NCI-H2196 treated with DMSO at 0.1 percent for 48 hours (cell line): ENCODE data around the gene DEFB131B.
"Not testable (repeated sequence)": the region's sequence is repeated elsewhere in the genome, so short reads cannot be mapped to it uniquely, and the experiment has no call there.

Experiments used
- DNase-seq: peaks from one replicate; lab custom pipeline; 2025; ENCODE audit not compliant: unreplicated experiment; lab: John Stamatoyannopoulos, UW

The DEFB131B gene

GRCh38 chr11:71878059-71878458 lies at the start of gene DEFB131B:
Gene DEFB131B (plus strand): TSS chr11:71878453. CDS start chr11:71878453, 0 bp downstream.
- DNase-seq = not testable (repeated sequence)

GRCh38 chr11:71829247-71829646 lies 49.0 kb upstream of the DEFB131B start:
- DNase-seq = not testable (repeated sequence)

GRCh38 chr11:71829686-71830085 lies 48.6 kb upstream of the DEFB131B start:
- not testable (repeated sequence) for DNase-seq

- not testable (repeated sequence) for DNase-seq
These were observed 45.4 kb upstream of the DEFB131B start, which contains the start of gene DEFB108B for GRCh38 chr11:71832811-71833210. Gene DEFB108B (plus strand): TSS chr11:71833200. CDS start chr11:71833200, 0 bp downstream.

GRCh38 chr11:71842720-71843119 lies 35.5 kb upstream of the DEFB131B start:
- not testable (repeated sequence) for DNase-seq

GRCh38 chr11:71843355-71843754 lies 34.9 kb upstream of the DEFB131B start:
- DNase-seq = not testable (repeated sequence)

- no peak for DNase-seq
These were observed 34.4 kb upstream of the DEFB131B start for GRCh38 chr11:71843858-71844257.

- not testable (repeated sequence) for DNase-seq
These were observed 24.4 kb upstream of the DEFB131B start for GRCh38 chr11:71853895-71854294.

- not testable (repeated sequence) for DNase-seq
These were observed 22.4 kb upstream of the DEFB131B start for GRCh38 chr11:71855880-71856279.

GRCh38 chr11:71860835-71861234 lies 17.4 kb upstream of the DEFB131B start:
- DNase-seq = not testable (repeated sequence)

GRCh38 chr11:71863978-71864627 lies 14.2 kb upstream of the DEFB131B start:
- DNase-seq = peak; percentile 5

GRCh38 chr11:71867209-71867608 lies 11.0 kb upstream of the DEFB131B start:
- not testable (repeated sequence) for DNase-seq

- not testable (repeated sequence) for DNase-seq
These were observed 8.3 kb upstream of the DEFB131B start for GRCh38 chr11:71869931-71870330.

GRCh38 chr11:71870661-71871060 lies 7.6 kb upstream of the DEFB131B start:
- DNase-seq = not testable (repeated sequence)

GRCh38 chr11:71876262-71876661 lies 2.0 kb upstream of the DEFB131B start:
- not testable (repeated sequence) for DNase-seq

GRCh38 chr11:71885806-71886205 lies 7.6 kb downstream of the DEFB131B start:
- DNase-seq = not testable (repeated sequence)

- not testable (repeated sequence) for DNase-seq
These were observed 10.2 kb downstream of the DEFB131B start for GRCh38 chr11:71888335-71889010.

- DNase-seq = not testable (repeated sequence)
These were observed 11.1 kb downstream of the DEFB131B start for GRCh38 chr11:71889181-71889872.

GRCh38 chr11:71895961-71896360 lies 17.7 kb downstream of the DEFB131B start:
- no peak for DNase-seq

GRCh38 chr11:71901137-71901536 lies 22.9 kb downstream of the DEFB131B start:
- DNase-seq = not testable (repeated sequence)

GRCh38 chr11:71908218-71908617 lies 30.0 kb downstream of the DEFB131B start:
- no peak for DNase-seq

GRCh38 chr11:71910775-71911174 lies 32.5 kb downstream of the DEFB131B start:
- DNase-seq = not testable (repeated sequence)
